GM21515 (cell line): ENCODE results near the gene ABHD6.
A peak's percentile ranks its signal among the peaks of the same experiment; 100 is the strongest.
"Not testable (repeated sequence)": the region's sequence is repeated elsewhere in the genome, so short reads cannot be mapped to it uniquely, and the experiment has no call there.

ENCODE experiments used
- ATAC-seq: cut with Tn5 transposase; IDR thresholded peaks from one replicate; pipeline ENCODE4 v1.9.1; 2021; ENCODE audit not compliant: unreplicated experiment

Gene ABHD6

GRCh38 chr3:58237238-58237940 lies at the start of gene ABHD6:
Gene ABHD6, plus strand, starts transcription at chr3:58237792. Its CDS starts 18,795 bp downstream, at chr3:58256587.
- ATAC-seq: peak; percentile 80

GRCh38 chr3:58188173-58188564 lies 49.4 kb upstream of the ABHD6 start:
- ATAC-seq: no peak

- ATAC-seq: no peak
Measured at GRCh38 chr3:58188921-58189451, 48.6 kb upstream of the ABHD6 start.

GRCh38 chr3:58189691-58190090 lies 47.9 kb upstream of the ABHD6 start:
- ATAC-seq: no peak

GRCh38 chr3:58190291-58190690 lies 47.3 kb upstream of the ABHD6 start:
- no peak for ATAC-seq

- ATAC-seq: no peak
Measured at GRCh38 chr3:58190882-58191281, 46.7 kb upstream of the ABHD6 start.

GRCh38 chr3:58191361-58191991 lies 46.1 kb upstream of the ABHD6 start:
- ATAC-seq: no peak

GRCh38 chr3:58192069-58192468 lies 45.5 kb upstream of the ABHD6 start:
- no peak for ATAC-seq

GRCh38 chr3:58193682-58194407 lies 43.7 kb upstream of the ABHD6 start:
- no peak for ATAC-seq

- no peak for ATAC-seq
Measured at GRCh38 chr3:58197588-58197987, 40.0 kb upstream of the ABHD6 start.

GRCh38 chr3:58198362-58198761 lies 39.2 kb upstream of the ABHD6 start:
- no peak for ATAC-seq

GRCh38 chr3:58198804-58199203 lies 38.8 kb upstream of the ABHD6 start:
- ATAC-seq: no peak

GRCh38 chr3:58200121-58200709 lies 37.4 kb upstream of the ABHD6 start:
- ATAC-seq: no peak

GRCh38 chr3:58200846-58201355 lies 36.7 kb upstream of the ABHD6 start:
- no peak for ATAC-seq

GRCh38 chr3:58201451-58201850 lies 36.1 kb upstream of the ABHD6 start:
- ATAC-seq: not testable (repeated sequence)

- peak; percentile 71 for ATAC-seq
Measured at GRCh38 chr3:58202917-58203360, 34.7 kb upstream of the ABHD6 start.

- ATAC-seq: no peak
Measured at GRCh38 chr3:58203541-58203940, 34.1 kb upstream of the ABHD6 start.

GRCh38 chr3:58204720-58205119 lies 32.9 kb upstream of the ABHD6 start:
- no peak for ATAC-seq

GRCh38 chr3:58205981-58206380 lies 31.6 kb upstream of the ABHD6 start:
- ATAC-seq: no peak

GRCh38 chr3:58206406-58207011 lies 31.1 kb upstream of the ABHD6 start:
- no peak for ATAC-seq

- ATAC-seq: no peak
Measured at GRCh38 chr3:58207954-58208353, 29.6 kb upstream of the ABHD6 start.
